NCI-H1092 (cell line): ENCODE data around the gene TMEM115.
A peak's percentile ranks its signal among the peaks of the same experiment; 100 is the strongest.

Experiments
- DNase-seq: peaks from one replicate; lab custom pipeline; 2025; lab: John Stamatoyannopoulos, UW

TMEM115 gene

GRCh38 chr3:50351323-50351697 is 8.0 kb downstream of the TMEM115 start:
- DNase-seq: no peak

- DNase-seq: peak; percentile 77
Measured at GRCh38 chr3:50350527-50351322, 8.6 kb downstream of the TMEM115 start, which contains the start of the genes CYB561D2 and NPRL2. Gene CYB561D2, plus strand, starts transcription at chr3:50350862. Its CDS starts 572 bp downstream, at chr3:50351434. Gene NPRL2, minus strand, starts transcription at chr3:50350775. Its CDS starts 123 bp downstream, at chr3:50350652.

- no peak for DNase-seq
Measured at GRCh38 chr3:50350213-50350526, 9.2 kb downstream of the TMEM115 start.

- peak; percentile 32 for DNase-seq
Measured at GRCh38 chr3:50347187-50347813, 12.0 kb downstream of the TMEM115 start.

- DNase-seq: no peak
Measured at GRCh38 chr3:50345586-50346234, 13.6 kb downstream of the TMEM115 start, which contains the start of gene ZMYND10. Gene ZMYND10, minus strand, starts transcription at chr3:50345732. Its CDS starts 153 bp downstream, at chr3:50345579.

GRCh38 chr3:50345008-50345407 is 14.3 kb downstream of the TMEM115 start:
- DNase-seq: no peak

GRCh38 chr3:50342813-50343633 is 16.3 kb downstream of the TMEM115 start:
- DNase-seq: no peak

GRCh38 chr3:50341996-50342650 is 17.2 kb downstream of the TMEM115 start:
- DNase-seq: no peak

GRCh38 chr3:50341537-50341936 is 17.8 kb downstream of the TMEM115 start:
- no peak for DNase-seq

- no peak for DNase-seq
Measured at GRCh38 chr3:50340448-50341329, 18.6 kb downstream of the TMEM115 start, which contains the start of gene RASSF1. Gene RASSF1, minus strand, starts transcription at chr3:50340836. Its CDS starts 31 bp downstream, at chr3:50340805.

- no peak for DNase-seq
Measured at GRCh38 chr3:50340147-50340447, 19.2 kb downstream of the TMEM115 start.

- DNase-seq: no peak
Measured at GRCh38 chr3:50339485-50340146, 19.7 kb downstream of the TMEM115 start.

GRCh38 chr3:50338965-50339364 is 20.4 kb downstream of the TMEM115 start:
- no peak for DNase-seq

GRCh38 chr3:50337175-50337861 is 22.0 kb downstream of the TMEM115 start:
- peak; percentile 94 for DNase-seq

GRCh38 chr3:50336452-50337174 is 22.7 kb downstream of the TMEM115 start:
- DNase-seq: no peak

- DNase-seq: no peak
Measured at GRCh38 chr3:50334339-50335075, 24.8 kb downstream of the TMEM115 start.

GRCh38 chr3:50333744-50334328 is 25.5 kb downstream of the TMEM115 start:
- DNase-seq: no peak
